A673 (cell line): Measurements from ENCODE around the gene STARD3. TPM values are rescaled to one million over a fixed set of nuclear protein-coding genes. Genes with fewer than 3 reads are reported as not detected.

Source experiments
- BruUV-seq: library from RNA; stranded (reverse); fragments of 400-500 nt; replicated peaks from 2 replicates; lab custom pipeline; 2021; lab: Mats Ljungman, UMichigan
- CTCF ChIA-PET: fragments of 300-600 bp; sonication (Branson Sonifier 250); formaldehyde crosslinking; loops from one replicate; lab custom pipeline; 2022; ENCODE audit warnings: antibody characterized with exemption; lab: Charles Lee
- POLR2A ChIA-PET: fragments of 300-600 bp; sonication (Branson Sonifier 250); formaldehyde crosslinking; loops from one replicate; lab custom pipeline; 2022; ENCODE audit warnings: antibody characterized with exemption; ENCODE audit not compliant: low non-redundant PET; lab: Charles Lee
- DNase-seq: peaks from one replicate; pipeline ENCODE4 v3.0.0-alpha.2; 2015; ENCODE audit warnings: low spot score
- H3K27ac ChIP-seq: fragments of 200-600 bp; sonication (generic); 2 replicates; pipeline ENCODE4 v1.5.1; 2016; ENCODE audit warnings: mixed run types, low read depth, mild to moderate bottlenecking, mixed read lengths, antibody characterized with exemption, low read length; ENCODE audit not compliant: poor library complexity, severe bottlenecking
- H3K27me3 ChIP-seq: fragments of 200-600 bp; sonication (generic); replicated peaks from 2 replicates; pipeline ENCODE4 v1.6.1; 2017; ENCODE audit warnings: mixed run types, low read depth, mild to moderate bottlenecking, mixed read lengths, antibody characterized with exemption, low read length; ENCODE audit not compliant: insufficient read depth, poor library complexity
- H3K36me3 ChIP-seq: fragments of 200-600 bp; sonication (generic); 2 replicates; pipeline ENCODE4 v1.6.1; 2016; ENCODE audit warnings: mixed run types, mild to moderate bottlenecking, mixed read lengths, antibody characterized with exemption, low read length; ENCODE audit not compliant: insufficient read depth, poor library complexity, severe bottlenecking
- H3K4me1 ChIP-seq: fragments of 200-600 bp; sonication (generic); 2 replicates; pipeline ENCODE4 v1.6.1; 2017; ENCODE audit warnings: mixed run types, mild to moderate bottlenecking, mixed read lengths, antibody characterized with exemption, low read length; ENCODE audit not compliant: insufficient read depth, poor library complexity, severe bottlenecking
- H3K4me3 ChIP-seq: fragments of 200-600 bp; sonication (generic); 2 replicates; pipeline ENCODE4 v1.5.1; 2016; ENCODE audit warnings: low read depth, mixed run types, mild to moderate bottlenecking, mixed read lengths, low read length; ENCODE audit not compliant: poor library complexity, severe bottlenecking
- H3K9me3 ChIP-seq: fragments of 200-600 bp; sonication (generic); 2 replicates; pipeline ENCODE4 v1.6.1; 2016; ENCODE audit warnings: mixed run types, low read depth, mild to moderate bottlenecking, mixed read lengths, antibody characterized with exemption, low read length; ENCODE audit not compliant: poor library complexity, severe bottlenecking
- EZH2 ChIP-seq: fragments of 200-600 bp; sonication (generic); IDR thresholded peaks from 2 replicates; pipeline ENCODE4 v1.6.1; 2017; ENCODE audit warnings: borderline replicate concordance, low read depth, mild to moderate bottlenecking, mixed read lengths, antibody characterized with exemption, low read length; ENCODE audit not compliant: poor library complexity, severe bottlenecking
- intact Hi-C: fragments of 100-400 bp; cut with micrococcal nuclease; formaldehyde crosslinking; loops from one replicate; pipeline ENCODE4 v1.10.0; 2022; ENCODE audit not compliant: unreplicated experiment
- total RNA-seq: library from RNA; stranded (reverse); gene quantifications from 2 replicates; pipeline ENCODE4 v1.2.3, GENCODE V29; 2021
- TF ChIP-seq, protein P1 (sequence below): fragments of 300-800, 200-600 bp; sonication (generic); conservative IDR thresholded peaks from 2 replicates; pipeline ENCODE4 v1.5.1; 2017; ENCODE audit warnings: low read depth, mild to moderate bottlenecking, antibody characterized with exemption, low read length, moderate library complexity, mixed read lengths

The STARD3 gene
- total RNA-seq, 1 experiment from 2014 or later = 21.3 TPM

DNA sequence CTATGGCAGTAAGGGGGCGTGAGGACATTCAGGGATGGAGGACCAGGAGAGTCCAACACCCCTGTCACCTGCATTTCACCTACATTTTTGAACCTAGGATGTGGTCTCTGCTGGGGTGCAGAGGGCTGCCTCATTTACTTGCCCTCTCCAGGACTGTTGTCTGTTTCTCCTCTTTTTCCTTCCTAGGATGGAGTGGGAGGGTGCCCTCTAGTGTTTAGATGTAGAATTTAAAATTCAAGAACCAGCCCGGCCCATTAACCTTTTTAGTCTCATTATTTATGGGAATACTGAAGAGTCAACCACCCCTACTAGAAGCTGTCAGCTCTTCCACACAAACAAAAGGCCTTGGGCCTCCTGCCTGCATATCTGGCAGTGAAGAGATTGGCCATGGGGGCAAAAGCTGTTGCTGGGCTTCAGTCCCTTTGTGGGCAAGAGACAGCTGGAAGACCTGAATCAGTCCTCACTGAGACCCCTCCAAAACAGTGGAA is 2.5 kb upstream of the STARD3 start:
- peak; percentile 50 for DNase-seq
- Histone ChIP-seq H3K4me3 (no peak overlapping the region), H3K4me1 (peaks cover 6% of the 10 kb centered on the region), H3K36me3 (no peaks in the 10 kb centered on the region), H3K27ac (no peak overlapping the region), H3K9me3 (no peaks in the 10 kb centered on the region), H3K27me3 (no peaks in the 10 kb centered on the region)
- POLR2A ChIA-PET = no interaction called here
- CTCF ChIA-PET = interaction anchor here (0.6 kb wide), 1 partner anchor 34 kb away, joined by 3 read pairs; the partner anchor contains the start of gene PNMT
- no TSS peak for BruUV-seq
- intact Hi-C loops = no loop called here
- no peak for TF ChIP-seq EZH2
- TF ChIP-seq, protein P1, sequence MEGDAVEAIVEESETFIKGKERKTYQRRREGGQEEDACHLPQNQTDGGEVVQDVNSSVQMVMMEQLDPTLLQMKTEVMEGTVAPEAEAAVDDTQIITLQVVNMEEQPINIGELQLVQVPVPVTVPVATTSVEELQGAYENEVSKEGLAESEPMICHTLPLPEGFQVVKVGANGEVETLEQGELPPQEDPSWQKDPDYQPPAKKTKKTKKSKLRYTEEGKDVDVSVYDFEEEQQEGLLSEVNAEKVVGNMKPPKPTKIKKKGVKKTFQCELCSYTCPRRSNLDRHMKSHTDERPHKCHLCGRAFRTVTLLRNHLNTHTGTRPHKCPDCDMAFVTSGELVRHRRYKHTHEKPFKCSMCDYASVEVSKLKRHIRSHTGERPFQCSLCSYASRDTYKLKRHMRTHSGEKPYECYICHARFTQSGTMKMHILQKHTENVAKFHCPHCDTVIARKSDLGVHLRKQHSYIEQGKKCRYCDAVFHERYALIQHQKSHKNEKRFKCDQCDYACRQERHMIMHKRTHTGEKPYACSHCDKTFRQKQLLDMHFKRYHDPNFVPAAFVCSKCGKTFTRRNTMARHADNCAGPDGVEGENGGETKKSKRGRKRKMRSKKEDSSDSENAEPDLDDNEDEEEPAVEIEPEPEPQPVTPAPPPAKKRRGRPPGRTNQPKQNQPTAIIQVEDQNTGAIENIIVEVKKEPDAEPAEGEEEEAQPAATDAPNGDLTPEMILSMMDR = peak; percentile 65

DNA sequence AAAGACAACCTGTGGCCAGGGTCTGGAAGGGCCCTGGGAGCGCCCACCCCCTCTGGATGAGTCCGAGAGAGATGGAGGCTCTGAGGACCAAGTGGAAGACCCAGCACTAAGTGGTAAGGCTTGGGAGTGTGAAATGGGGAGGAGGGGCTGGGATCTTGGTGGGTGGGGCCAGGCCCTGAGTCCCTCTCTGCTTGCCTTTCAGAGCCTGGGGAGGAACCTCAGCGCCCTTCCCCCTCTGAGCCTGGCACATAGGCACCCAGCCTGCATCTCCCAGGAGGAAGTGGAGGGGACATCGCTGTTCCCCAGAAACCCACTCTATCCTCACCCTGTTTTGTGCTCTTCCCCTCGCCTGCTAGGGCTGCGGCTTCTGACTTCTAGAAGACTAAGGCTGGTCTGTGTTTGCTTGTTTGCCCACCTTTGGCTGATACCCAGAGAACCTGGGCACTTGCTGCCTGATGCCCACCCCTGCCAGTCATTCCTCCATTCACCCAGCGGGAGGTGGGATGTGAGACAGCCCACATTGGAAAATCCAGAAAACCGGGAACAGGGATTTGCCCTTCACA is 1.2 kb upstream of the STARD3 start:
- ChIA-PET POLR2A (no interaction called here), CTCF (no interaction called here)
- H3K4me3 ChIP-seq = no peak overlapping the region
- BruUV-seq = no TSS peak
- no peaks in the 10 kb centered on the region for H3K27me3 ChIP-seq
- TF ChIP-seq, protein P1 = no peak
- TF ChIP-seq EZH2 = no peak
- no peak for DNase-seq
- intact Hi-C loops = no loop called here
- H3K4me1 ChIP-seq = peaks cover 6% of the 10 kb centered on the region
- H3K36me3 ChIP-seq = no peaks in the 10 kb centered on the region
- no peaks in the 10 kb centered on the region for H3K9me3 ChIP-seq
- H3K27ac ChIP-seq = no peak overlapping the region

DNA sequence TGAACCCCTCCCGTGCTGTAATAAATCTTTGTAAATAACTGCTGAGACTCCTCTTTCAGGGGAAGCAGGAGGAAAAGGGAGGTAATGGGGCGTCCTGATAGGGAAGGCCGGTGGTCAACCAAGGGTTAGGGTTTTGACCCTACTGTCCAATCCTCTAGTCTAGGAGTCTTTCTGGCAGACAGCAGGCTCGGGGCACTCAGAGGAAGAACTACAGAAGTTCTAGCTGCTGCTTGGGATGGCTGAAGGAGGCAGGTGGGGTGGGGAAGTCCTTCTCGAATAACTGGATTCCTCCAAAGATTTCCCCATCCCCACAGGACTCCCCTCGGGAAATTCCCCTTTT is 387 bp upstream of the STARD3 start:
- no peaks in the 10 kb centered on the region for H3K27me3 ChIP-seq
- H3K9me3 ChIP-seq = no peaks in the 10 kb centered on the region
- peak overlapping the region; percentile 85 for H3K27ac ChIP-seq
- H3K4me1 ChIP-seq = peaks cover 6% of the 10 kb centered on the region
- TF ChIP-seq, protein P1 = no peak
- no peak for TF ChIP-seq EZH2
- no peak for DNase-seq
- peak overlapping the region; percentile 74 for H3K4me3 ChIP-seq
- POLR2A ChIA-PET = no interaction called here
- intact Hi-C loops = no loop called here
- CTCF ChIA-PET = no interaction called here
- no TSS peak for BruUV-seq
- H3K36me3 ChIP-seq = no peaks in the 10 kb centered on the region
